ENCODE measurements around the gene GPR22. TPM values are rescaled to one million over a fixed set of nuclear protein-coding genes. Genes with fewer than 3 reads are reported as not detected.

The GPR22 gene, protein sequence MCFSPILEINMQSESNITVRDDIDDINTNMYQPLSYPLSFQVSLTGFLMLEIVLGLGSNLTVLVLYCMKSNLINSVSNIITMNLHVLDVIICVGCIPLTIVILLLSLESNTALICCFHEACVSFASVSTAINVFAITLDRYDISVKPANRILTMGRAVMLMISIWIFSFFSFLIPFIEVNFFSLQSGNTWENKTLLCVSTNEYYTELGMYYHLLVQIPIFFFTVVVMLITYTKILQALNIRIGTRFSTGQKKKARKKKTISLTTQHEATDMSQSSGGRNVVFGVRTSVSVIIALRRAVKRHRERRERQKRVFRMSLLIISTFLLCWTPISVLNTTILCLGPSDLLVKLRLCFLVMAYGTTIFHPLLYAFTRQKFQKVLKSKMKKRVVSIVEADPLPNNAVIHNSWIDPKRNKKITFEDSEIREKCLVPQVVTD
- total RNA-seq (0.05 TPM), polyA plus RNA-seq (0.02 TPM)
- long read RNA-seq, donor 1, result 0 reads
- long read RNA-seq, donor 2, result 0 reads
- long read RNA-seq, donor 3, result 0 reads
- long read RNA-seq, donor 4, partial matches to known transcripts, result 0 of 5 reads
- long read RNA-seq, donor 4, other reads (novel, unspliced or antisense), result 5 of 5 reads
- long read RNA-seq, donor 5, result 0 reads
- long read RNA-seq, donor 6, result 0 reads
- long read RNA-seq, donor 7, result 0 reads
- long read RNA-seq, donor 8, result 0 reads
- long read RNA-seq, donor 9, result 0 reads
- long read RNA-seq, donor 10, result 0 reads

- Histone ChIP-seq H3K4me1 (ENCODE audit: control insufficient read depth in 2 of 2, insufficient read depth in 2 of 2, low read length in 2 of 2) (no peaks in the 10 kb centered on the region), H3K4me3 (ENCODE audit: low read length in 2 of 2) (no peak within 1 kb of the TSS), H3K27me3 (ENCODE audit: control insufficient read depth in 2 of 2, insufficient read depth in 1 of 2, low read length in 1 of 2) (no peaks in the 10 kb centered on the region), H3K36me3 (ENCODE audit: control insufficient read depth in 2 of 2, insufficient read depth in 2 of 2, low read length in 1 of 2) (no peaks in the 10 kb centered on the region), H3K27ac (ENCODE audit: low read depth in 1 of 2, low read length in 1 of 2) (no peak within 1 kb of the TSS), H3K9me3 (ENCODE audit: control insufficient read depth in 2 of 2, insufficient read depth in 1 of 2, low read length in 1 of 2) (no peaks in the 10 kb centered on the region)
- 97% methylated on average over 4 of the region's 4 CpGs for WGBS
- no peak for DNase-seq (ENCODE audit: low read depth in 6 of 9, low spot score in 9 of 9)
Measured at GRCh38 chr7:107469929-107470328, at the start of gene GPR22. Gene GPR22 (plus strand): TSS chr7:107470057. CDS start chr7:107474061, 4,004 bp downstream.

- Histone ChIP-seq H3K27ac (ENCODE audit: low read depth in 1 of 2, low read length in 1 of 2) (no peak overlapping the region), H3K27me3 (ENCODE audit: control insufficient read depth in 2 of 2, insufficient read depth in 1 of 2, low read length in 1 of 2) (no peaks in the 10 kb centered on the region), H3K9me3 (ENCODE audit: control insufficient read depth in 2 of 2, insufficient read depth in 1 of 2, low read length in 1 of 2) (no peaks in the 10 kb centered on the region), H3K4me1 (ENCODE audit: control insufficient read depth in 2 of 2, insufficient read depth in 2 of 2, low read length in 2 of 2) (no peaks in the 10 kb centered on the region), H3K36me3 (ENCODE audit: control insufficient read depth in 2 of 2, insufficient read depth in 2 of 2, low read length in 1 of 2) (peaks cover 0 to 3% of the 10 kb centered on the region in 2 donors), H3K4me3 (ENCODE audit: low read length in 2 of 2) (no peak overlapping the region)
- WGBS, result 97% methylated on average over 5 of the region's 5 CpGs
- peak in 1 of 9 donors; percentile 2 for DNase-seq (ENCODE audit: low read depth in 6 of 9, low spot score in 9 of 9)
Measured at GRCh38 chr7:107427462-107427861, 42.4 kb upstream of the GPR22 start.

- H3K27ac ChIP-seq (ENCODE audit: low read depth in 1 of 2, low read length in 1 of 2), result no peak overlapping the region
- no peak overlapping the region for H3K4me3 ChIP-seq (ENCODE audit: low read length in 2 of 2)
- peaks cover 0 to 3% of the 10 kb centered on the region in 2 donors for H3K36me3 ChIP-seq (ENCODE audit: control insufficient read depth in 2 of 2, insufficient read depth in 2 of 2, low read length in 1 of 2)
- H3K4me1 ChIP-seq (ENCODE audit: control insufficient read depth in 2 of 2, insufficient read depth in 2 of 2, low read length in 2 of 2), result no peaks in the 10 kb centered on the region
- WGBS, result 100% methylated on average over 1 of the region's 1 CpG
- H3K27me3 ChIP-seq (ENCODE audit: control insufficient read depth in 2 of 2, insufficient read depth in 1 of 2, low read length in 1 of 2), result no peaks in the 10 kb centered on the region
- no peak for DNase-seq (ENCODE audit: low read depth in 6 of 9, low spot score in 9 of 9)
- H3K9me3 ChIP-seq (ENCODE audit: control insufficient read depth in 2 of 2, insufficient read depth in 1 of 2, low read length in 1 of 2), result no peaks in the 10 kb centered on the region
Measured at GRCh38 chr7:107428642-107429041, 41.2 kb upstream of the GPR22 start.

- DNase-seq (ENCODE audit: low read depth in 6 of 9, low spot score in 9 of 9), result no peak
- Histone ChIP-seq H3K27me3 (ENCODE audit: control insufficient read depth in 2 of 2, insufficient read depth in 1 of 2, low read length in 1 of 2) (no peaks in the 10 kb centered on the region), H3K9me3 (ENCODE audit: control insufficient read depth in 2 of 2, insufficient read depth in 1 of 2, low read length in 1 of 2) (no peaks in the 10 kb centered on the region), H3K4me3 (ENCODE audit: low read length in 2 of 2) (no peak overlapping the region), H3K4me1 (ENCODE audit: control insufficient read depth in 2 of 2, insufficient read depth in 2 of 2, low read length in 2 of 2) (no peaks in the 10 kb centered on the region), H3K36me3 (ENCODE audit: control insufficient read depth in 2 of 2, insufficient read depth in 2 of 2, low read length in 1 of 2) (peaks cover 0 to 3% of the 10 kb centered on the region in 2 donors), H3K27ac (ENCODE audit: low read depth in 1 of 2, low read length in 1 of 2) (no peak overlapping the region)
Measured at GRCh38 chr7:107430057-107430456, 39.8 kb upstream of the GPR22 start.

DNA sequence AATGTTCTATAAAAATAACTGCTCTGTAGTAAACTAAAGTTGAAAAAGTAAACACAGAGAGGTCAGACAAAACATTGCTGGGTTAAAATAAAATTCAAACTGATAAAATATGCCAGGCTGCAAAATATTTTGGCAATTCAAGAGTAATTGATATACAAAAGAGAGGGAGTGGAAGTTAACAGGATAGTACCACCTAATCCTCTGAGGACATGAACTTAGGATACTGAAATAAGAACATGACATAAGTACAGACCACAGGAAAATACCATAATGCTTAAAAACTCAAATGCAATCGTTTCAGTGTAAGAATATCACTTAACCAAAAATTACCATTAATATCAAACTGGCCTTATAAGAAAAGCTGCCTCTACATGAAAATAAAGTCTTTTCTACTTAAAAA lies 37.6 kb upstream of the GPR22 start:
- no peak overlapping the region for H3K4me3 ChIP-seq (ENCODE audit: low read length in 2 of 2)
- H3K36me3 ChIP-seq (ENCODE audit: control insufficient read depth in 2 of 2, insufficient read depth in 2 of 2, low read length in 1 of 2), result peaks cover 0 to 3% of the 10 kb centered on the region in 2 donors
- H3K27me3 ChIP-seq (ENCODE audit: control insufficient read depth in 2 of 2, insufficient read depth in 1 of 2, low read length in 1 of 2), result no peaks in the 10 kb centered on the region
- no peaks in the 10 kb centered on the region for H3K9me3 ChIP-seq (ENCODE audit: control insufficient read depth in 2 of 2, insufficient read depth in 1 of 2, low read length in 1 of 2)
- no peaks in the 10 kb centered on the region for H3K4me1 ChIP-seq (ENCODE audit: control insufficient read depth in 2 of 2, insufficient read depth in 2 of 2, low read length in 2 of 2)
- 95% methylated on average over 1 of the region's 1 CpG for WGBS
- H3K27ac ChIP-seq (ENCODE audit: low read depth in 1 of 2, low read length in 1 of 2), result no peak overlapping the region
- DNase-seq (ENCODE audit: low read depth in 6 of 9, low spot score in 9 of 9), result no peak

GRCh38 chr7:107435749-107436148 lies 34.1 kb upstream of the GPR22 start:
- WGBS, result 98% methylated on average over 1 of the region's 1 CpG
- Histone ChIP-seq H3K4me1 (ENCODE audit: control insufficient read depth in 2 of 2, insufficient read depth in 2 of 2, low read length in 2 of 2) (no peaks in the 10 kb centered on the region), H3K27me3 (ENCODE audit: control insufficient read depth in 2 of 2, insufficient read depth in 1 of 2, low read length in 1 of 2) (no peaks in the 10 kb centered on the region), H3K4me3 (ENCODE audit: low read length in 2 of 2) (no peak overlapping the region), H3K9me3 (ENCODE audit: control insufficient read depth in 2 of 2, insufficient read depth in 1 of 2, low read length in 1 of 2) (no peaks in the 10 kb centered on the region), H3K36me3 (ENCODE audit: control insufficient read depth in 2 of 2, insufficient read depth in 2 of 2, low read length in 1 of 2) (no peaks in the 10 kb centered on the region), H3K27ac (ENCODE audit: low read depth in 1 of 2, low read length in 1 of 2) (no peak overlapping the region)
- DNase-seq (ENCODE audit: low read depth in 6 of 9, low spot score in 9 of 9), result no peak

GRCh38 chr7:107439025-107439424 lies 30.8 kb upstream of the GPR22 start:
- H3K36me3 ChIP-seq (ENCODE audit: control insufficient read depth in 2 of 2, insufficient read depth in 2 of 2, low read length in 1 of 2), result no peaks in the 10 kb centered on the region
- H3K4me3 ChIP-seq (ENCODE audit: low read length in 2 of 2), result no peak overlapping the region
- H3K4me1 ChIP-seq (ENCODE audit: control insufficient read depth in 2 of 2, insufficient read depth in 2 of 2, low read length in 2 of 2), result no peaks in the 10 kb centered on the region
- no peaks in the 10 kb centered on the region for H3K9me3 ChIP-seq (ENCODE audit: control insufficient read depth in 2 of 2, insufficient read depth in 1 of 2, low read length in 1 of 2)
- no peak overlapping the region for H3K27ac ChIP-seq (ENCODE audit: low read depth in 1 of 2, low read length in 1 of 2)
- 97% methylated on average over 5 of the region's 5 CpGs for WGBS
- no peaks in the 10 kb centered on the region for H3K27me3 ChIP-seq (ENCODE audit: control insufficient read depth in 2 of 2, insufficient read depth in 1 of 2, low read length in 1 of 2)
- no peak for DNase-seq (ENCODE audit: low read depth in 6 of 9, low spot score in 9 of 9)

- no peak overlapping the region for H3K4me3 ChIP-seq (ENCODE audit: low read length in 2 of 2)
- H3K27me3 ChIP-seq (ENCODE audit: control insufficient read depth in 2 of 2, insufficient read depth in 1 of 2, low read length in 1 of 2), result no peaks in the 10 kb centered on the region
- H3K4me1 ChIP-seq (ENCODE audit: control insufficient read depth in 2 of 2, insufficient read depth in 2 of 2, low read length in 2 of 2), result no peaks in the 10 kb centered on the region
- no peak overlapping the region for H3K27ac ChIP-seq (ENCODE audit: low read depth in 1 of 2, low read length in 1 of 2)
- no peak for DNase-seq (ENCODE audit: low read depth in 6 of 9, low spot score in 9 of 9)
- H3K9me3 ChIP-seq (ENCODE audit: control insufficient read depth in 2 of 2, insufficient read depth in 1 of 2, low read length in 1 of 2), result no peaks in the 10 kb centered on the region
- no peaks in the 10 kb centered on the region for H3K36me3 ChIP-seq (ENCODE audit: control insufficient read depth in 2 of 2, insufficient read depth in 2 of 2, low read length in 1 of 2)
Measured at GRCh38 chr7:107441581-107442422, 28.1 kb upstream of the GPR22 start.

- H3K27me3 ChIP-seq (ENCODE audit: control insufficient read depth in 2 of 2, insufficient read depth in 1 of 2, low read length in 1 of 2), result no peaks in the 10 kb centered on the region
- no peaks in the 10 kb centered on the region for H3K4me1 ChIP-seq (ENCODE audit: control insufficient read depth in 2 of 2, insufficient read depth in 2 of 2, low read length in 2 of 2)
- WGBS, result 99% methylated on average over 1 of the region's 1 CpG
- H3K36me3 ChIP-seq (ENCODE audit: control insufficient read depth in 2 of 2, insufficient read depth in 2 of 2, low read length in 1 of 2), result no peaks in the 10 kb centered on the region
- no peak for DNase-seq (ENCODE audit: low read depth in 6 of 9, low spot score in 9 of 9)
- no peak overlapping the region for H3K4me3 ChIP-seq (ENCODE audit: low read length in 2 of 2)
- no peak overlapping the region for H3K27ac ChIP-seq (ENCODE audit: low read depth in 1 of 2, low read length in 1 of 2)
- no peaks in the 10 kb centered on the region for H3K9me3 ChIP-seq (ENCODE audit: control insufficient read depth in 2 of 2, insufficient read depth in 1 of 2, low read length in 1 of 2)
Measured at GRCh38 chr7:107442678-107443077, 27.2 kb upstream of the GPR22 start.

Measured in thymus (tissue), 14 donors.